OCI-LY7 (cell line): Measurements from ENCODE around the gene STEAP1. TPM values are rescaled to one million over a fixed set of nuclear protein-coding genes. Genes with fewer than 3 reads are reported as not detected.

Experiments
- BruUV-seq: library from RNA; stranded (reverse); fragments of 400-500 nt; replicated peaks from 2 replicates; lab custom pipeline; 2021; lab: Mats Ljungman, UMichigan
- CTCF ChIA-PET: fragments of 300-600 bp; sonication (Branson Sonifier 250); formaldehyde crosslinking; loops from one replicate; lab custom pipeline; 2022; ENCODE audit warnings: antibody characterized with exemption; ENCODE audit not compliant: unreplicated experiment; lab: Charles Lee
- POLR2A ChIA-PET: fragments of 300-600 bp; sonication (Branson Sonifier 250); formaldehyde crosslinking; loops from one replicate; lab custom pipeline; 2022; ENCODE audit warnings: antibody characterized with exemption; lab: Charles Lee
- DNase-seq: peaks from one replicate; pipeline ENCODE4 v3.0.0-alpha.2; 2015; ENCODE audit warnings: low spot score
- H2AFZ ChIP-seq: fragments of 200-600 bp; sonication (generic), shearing (Covaris generic); 2 replicates; pipeline ENCODE4 v1.6.1; 2014; ENCODE audit warnings: mild to moderate bottlenecking, antibody characterized with exemption, low read length, moderate library complexity
- H3K27ac ChIP-seq: fragments of 200-600 bp; sonication (generic); 2 replicates; pipeline ENCODE4 v1.5.1; 2014; ENCODE audit warnings: mixed run types, low read depth, mild to moderate bottlenecking, moderate library complexity, low read length, inconsistent platforms; ENCODE audit not compliant: poor library complexity, severe bottlenecking
- H3K36me3 ChIP-seq: fragments of 200-600 bp; sonication (generic); 2 replicates; pipeline ENCODE4 v1.6.1; 2014; ENCODE audit warnings: mild to moderate bottlenecking, antibody characterized with exemption, low read length, moderate library complexity, mixed read lengths; ENCODE audit not compliant: insufficient read depth
- H3K4me1 ChIP-seq: fragments of 200-600 bp; sonication (generic); 2 replicates; pipeline ENCODE4 v1.5.1; 2014; ENCODE audit warnings: mild to moderate bottlenecking, low read length; ENCODE audit not compliant: insufficient read depth, poor library complexity, severe bottlenecking
- H3K4me2 ChIP-seq: fragments of 200-600 bp; sonication (generic); 2 replicates; pipeline ENCODE4 v1.6.1; 2014; ENCODE audit warnings: mild to moderate bottlenecking, low read length
- H3K4me3 ChIP-seq: fragments of 200-600 bp; sonication (generic); 2 replicates; pipeline ENCODE4 v1.5.1; 2014; ENCODE audit warnings: mild to moderate bottlenecking, low read depth, low read length; ENCODE audit not compliant: poor library complexity, severe bottlenecking
- H3K79me2 ChIP-seq: fragments of 200-600 bp; sonication (generic); 2 replicates; pipeline ENCODE4 v1.6.1; 2016; ENCODE audit warnings: low read depth, mild to moderate bottlenecking, low read length, moderate library complexity, mixed read lengths; ENCODE audit not compliant: insufficient read depth
- H3K9me2 ChIP-seq: fragments of 200-600 bp; sonication (generic); 2 replicates; pipeline ENCODE4 v1.6.1; 2016; ENCODE audit warnings: mild to moderate bottlenecking, low read length, mixed read lengths; ENCODE audit not compliant: insufficient read depth
- H3K9me3 ChIP-seq: fragments of 200-600 bp; sonication (generic); 2 replicates; pipeline ENCODE4 v1.6.1; 2014; ENCODE audit warnings: mild to moderate bottlenecking, mixed run types, low read length, mixed read lengths
- H4K20me1 ChIP-seq: fragments of 200-600 bp; sonication (generic); 2 replicates; pipeline ENCODE4 v1.6.1; 2014; ENCODE audit warnings: mild to moderate bottlenecking, antibody characterized with exemption, low read length, moderate library complexity, mixed read lengths; ENCODE audit not compliant: insufficient read depth
- EZH2phosphoT487 ChIP-seq: fragments of 200-600 bp; sonication (generic); IDR thresholded peaks from 2 replicates; pipeline ENCODE4 v1.6.1; 2018; ENCODE audit warnings: low read depth, borderline replicate concordance, mild to moderate bottlenecking, mixed run types, antibody characterized with exemption, low read length, moderate library complexity, mixed read lengths
- intact Hi-C: fragments of 100-400 bp; cut with micrococcal nuclease; formaldehyde crosslinking; loops from one replicate; pipeline ENCODE4 v1.10.0; 2022; ENCODE audit not compliant: unreplicated experiment
- total RNA-seq, 2 experiments: library from RNA; depleted of rRNA in 1 of 2; stranded (reverse); fragments of >200 nt in 1 of 2; shearing (Covaris generic) in 1 of 2; gene quantifications; 2 replicates each; pipeline ENCODE4 v1.2.3, GENCODE V29; 2014 to 2022
- TF ChIP-seq, protein P1 (sequence below): fragments of 200-600 bp; sonication (generic); conservative IDR thresholded peaks from 2 replicates; pipeline ENCODE4 v1.5.1; 2014; ENCODE audit warnings: mild to moderate bottlenecking, antibody characterized with exemption, low read length, moderate library complexity, mixed read lengths

Gene STEAP1
- total RNA-seq, 2 experiments from 2014 or later, result not detected

DNA sequence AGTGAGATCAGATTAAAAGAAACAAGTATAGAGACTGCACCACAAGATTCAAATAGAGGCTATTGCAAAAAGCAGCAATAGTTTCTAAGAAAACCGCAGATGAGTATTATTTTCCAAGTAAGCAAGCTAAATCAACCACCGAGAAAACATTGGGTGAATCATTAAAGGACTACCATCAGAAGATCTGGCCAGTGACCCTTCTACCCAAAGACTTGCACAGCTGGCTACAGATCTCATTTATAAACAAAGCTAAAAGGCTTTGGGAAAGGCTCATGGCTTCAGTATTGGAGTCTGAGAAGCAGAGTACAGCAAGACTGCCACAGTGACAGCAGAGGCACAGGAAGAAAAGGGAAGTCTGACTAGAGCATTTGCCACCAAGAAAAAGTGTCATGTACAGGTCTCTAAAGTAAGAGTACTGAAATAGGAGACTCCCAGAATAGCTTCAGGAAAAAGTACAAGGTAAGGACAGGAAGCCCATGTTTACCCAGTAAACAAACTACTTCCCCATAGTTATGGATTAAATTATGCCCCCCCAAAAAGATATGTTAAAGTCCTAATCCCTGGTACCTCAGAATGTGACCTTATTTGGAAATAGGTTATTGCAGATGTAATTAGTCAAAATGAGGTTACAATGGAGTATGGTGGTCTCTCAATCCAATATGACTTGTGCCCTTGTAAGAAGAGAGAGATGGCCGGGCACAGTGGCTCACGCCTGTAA lies 19.0 kb downstream of the STEAP1 start:
- Histone ChIP-seq H4K20me1 (no peaks in the 10 kb centered on the region), H2AFZ (no peak overlapping the region), H3K36me3 (no peaks in the 10 kb centered on the region), H3K9me3 (0 out of 2 replicates have a peak, but pooled peaks cover 6% of the 10 kb centered on the region), H3K4me2 (no peak overlapping the region), H3K4me1 (no peaks in the 10 kb centered on the region), H3K4me3 (no peak overlapping the region), H3K27ac (no peak overlapping the region), H3K79me2 (no peaks in the 10 kb centered on the region), H3K9me2 (no peaks in the 10 kb centered on the region)
- TF ChIP-seq, protein P1, sequence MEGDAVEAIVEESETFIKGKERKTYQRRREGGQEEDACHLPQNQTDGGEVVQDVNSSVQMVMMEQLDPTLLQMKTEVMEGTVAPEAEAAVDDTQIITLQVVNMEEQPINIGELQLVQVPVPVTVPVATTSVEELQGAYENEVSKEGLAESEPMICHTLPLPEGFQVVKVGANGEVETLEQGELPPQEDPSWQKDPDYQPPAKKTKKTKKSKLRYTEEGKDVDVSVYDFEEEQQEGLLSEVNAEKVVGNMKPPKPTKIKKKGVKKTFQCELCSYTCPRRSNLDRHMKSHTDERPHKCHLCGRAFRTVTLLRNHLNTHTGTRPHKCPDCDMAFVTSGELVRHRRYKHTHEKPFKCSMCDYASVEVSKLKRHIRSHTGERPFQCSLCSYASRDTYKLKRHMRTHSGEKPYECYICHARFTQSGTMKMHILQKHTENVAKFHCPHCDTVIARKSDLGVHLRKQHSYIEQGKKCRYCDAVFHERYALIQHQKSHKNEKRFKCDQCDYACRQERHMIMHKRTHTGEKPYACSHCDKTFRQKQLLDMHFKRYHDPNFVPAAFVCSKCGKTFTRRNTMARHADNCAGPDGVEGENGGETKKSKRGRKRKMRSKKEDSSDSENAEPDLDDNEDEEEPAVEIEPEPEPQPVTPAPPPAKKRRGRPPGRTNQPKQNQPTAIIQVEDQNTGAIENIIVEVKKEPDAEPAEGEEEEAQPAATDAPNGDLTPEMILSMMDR, result no peak
- TF ChIP-seq EZH2phosphoT487, result no peak
- POLR2A ChIA-PET, result interaction anchor here (1.1 kb wide), 1 partner anchor 22 kb away, joined by 3 read pairs; no protein-coding TSS in a partner anchor
- CTCF ChIA-PET, result no interaction called here
- intact Hi-C loops, result no loop called here
- BruUV-seq, result no TSS peak
- no peak for DNase-seq

DNA sequence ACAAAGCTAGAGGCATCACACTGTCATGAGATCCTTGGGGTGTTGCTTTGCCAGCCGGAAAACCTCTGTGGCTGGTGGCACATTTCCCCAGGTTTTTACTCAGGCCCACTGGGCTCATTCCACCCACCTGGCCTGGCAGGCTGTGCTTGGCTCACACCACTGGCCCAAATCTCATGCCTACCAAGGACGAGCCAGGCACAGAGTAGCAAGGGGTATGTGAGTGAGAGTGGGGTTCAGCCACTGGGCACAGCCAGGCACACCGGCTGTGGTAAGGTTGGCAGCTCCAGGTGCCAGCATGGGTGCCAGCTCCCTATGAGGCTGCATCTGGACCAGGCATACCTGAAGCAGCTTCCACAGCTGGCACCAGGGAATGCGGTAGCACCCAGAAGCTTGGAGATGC lies 21.4 kb downstream of the STEAP1 start:
- no peaks in the 10 kb centered on the region for H3K9me2 ChIP-seq
- ChIA-PET CTCF (no interaction called here), POLR2A (interaction anchor here (0.6 kb wide), 1 partner anchor 204 kb away, joined by 5 read pairs; no protein-coding TSS in a partner anchor)
- no peaks in the 10 kb centered on the region for H3K36me3 ChIP-seq
- intact Hi-C loops, result no loop called here
- no peak overlapping the region for H3K4me2 ChIP-seq
- no peak overlapping the region for H3K4me3 ChIP-seq
- no peaks in the 10 kb centered on the region for H3K4me1 ChIP-seq
- no peak for TF ChIP-seq EZH2phosphoT487
- TF ChIP-seq, protein P1, result no peak
- H4K20me1 ChIP-seq, result no peaks in the 10 kb centered on the region
- BruUV-seq, result no TSS peak
- no peak for DNase-seq
- H3K79me2 ChIP-seq, result no peaks in the 10 kb centered on the region
- no peaks in the 10 kb centered on the region for H3K9me3 ChIP-seq
- H3K27ac ChIP-seq, result no peak overlapping the region
- no peak overlapping the region for H2AFZ ChIP-seq

DNA sequence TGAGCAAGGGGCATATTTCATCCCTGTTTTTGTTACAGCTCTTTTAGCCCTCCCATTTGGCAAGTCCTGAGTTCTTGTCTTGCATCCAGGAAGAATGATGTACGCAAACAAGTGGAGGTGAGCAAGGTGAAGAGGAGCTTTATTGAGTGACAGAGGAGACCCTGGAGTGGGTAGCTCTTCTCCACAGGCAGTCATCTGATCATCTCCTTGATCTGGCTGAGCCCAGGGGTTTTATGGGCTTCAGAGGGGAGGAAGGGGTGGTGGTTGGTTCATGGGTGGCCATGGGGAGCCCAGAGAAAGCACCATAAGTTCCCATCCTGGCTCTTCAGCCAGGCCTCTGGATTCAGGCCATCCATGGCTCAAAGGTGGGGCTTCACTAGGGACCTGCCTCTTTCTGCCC lies 21.9 kb downstream of the STEAP1 start:
- TF ChIP-seq, protein P1, result no peak
- CTCF ChIA-PET, result no interaction called here
- Histone ChIP-seq H3K9me2 (no peaks in the 10 kb centered on the region), H3K79me2 (no peaks in the 10 kb centered on the region), H3K9me3 (no peaks in the 10 kb centered on the region), H4K20me1 (no peaks in the 10 kb centered on the region), H3K4me2 (no peak overlapping the region), H2AFZ (no peak overlapping the region), H3K4me1 (no peaks in the 10 kb centered on the region), H3K36me3 (no peaks in the 10 kb centered on the region), H3K27ac (no peak overlapping the region), H3K4me3 (no peak overlapping the region)
- no peak for DNase-seq
- POLR2A ChIA-PET, result no interaction called here
- BruUV-seq, result no TSS peak
- intact Hi-C loops, result no loop called here
